H1 (cell line): ENCODE results near the gene EXOC2. TPM values are rescaled to one million over a fixed set of nuclear protein-coding genes. Genes with fewer than 3 reads are reported as not detected.

Experiments used
- CTCF ChIA-PET: fragments of 300-600 bp; sonication (Branson Sonifier 250); formaldehyde crosslinking; loops from one replicate; lab custom pipeline; 2021; ENCODE audit not compliant: partially characterized antibody; lab: Charles Lee
- POLR2A ChIA-PET: fragments of 300-600 bp; sonication (Branson Sonifier 250); formaldehyde crosslinking; loops from one replicate; lab custom pipeline; 2021; ENCODE audit warnings: inconsistent platforms; ENCODE audit not compliant: partially characterized antibody; lab: Charles Lee
- DNase-seq, 2 experiments: peaks; one replicate each; pipeline versions ENCODE4 v3.0.0 to v3.0.0-alpha.2; 2010 to 2022; ENCODE audit warnings: low spot score in 2 of 2, low read depth in 1 of 2, mixed read lengths in 1 of 2
- FAIRE-seq: peaks from 2 replicates; lab custom pipeline; 2011; peaks lifted over from hg19 to GRCh38; lab: Jason Lieb, UNC
- H2AFZ ChIP-seq: 2 replicates; pipeline ENCODE4 v1.8.1; 2012; ENCODE audit warnings: low read length, inconsistent platforms
- H2AK5ac ChIP-seq: 2 replicates; pipeline ENCODE4 v1.6.1; 2013; ENCODE audit warnings: low read depth, low read length
- H2BK120ac ChIP-seq: replicated peaks from 2 replicates; pipeline ENCODE3; 2013; ENCODE audit warnings: low read depth, low read length, inconsistent platforms
- H2BK12ac ChIP-seq: 2 replicates; pipeline ENCODE4 v1.6.1; 2013; ENCODE audit warnings: low read depth, low read length
- H2BK15ac ChIP-seq: 2 replicates; pipeline ENCODE4 v1.6.1; 2013; ENCODE audit warnings: low read length
- H2BK20ac ChIP-seq: 2 replicates; pipeline ENCODE4 v1.6.1; 2013; ENCODE audit warnings: low read length
- H2BK5ac ChIP-seq: 2 replicates; pipeline ENCODE4 v1.6.1; 2013; ENCODE audit warnings: low read depth, low read length
- H3K14ac ChIP-seq: 2 replicates; pipeline ENCODE4 v1.6.1; 2013; ENCODE audit warnings: inconsistent platforms; ENCODE audit not compliant: insufficient read length
- H3K18ac ChIP-seq: 2 replicates; pipeline ENCODE4 v1.6.1; 2013; ENCODE audit warnings: low read length; ENCODE audit errors: extremely low read depth
- H3K23ac ChIP-seq: 2 replicates; pipeline ENCODE4 v1.6.1; 2013; ENCODE audit warnings: inconsistent platforms; ENCODE audit not compliant: insufficient read length
- H3K23me2 ChIP-seq: 2 replicates; pipeline ENCODE4 v1.6.1; 2013; ENCODE audit warnings: low read depth, low read length
- H3K27ac ChIP-seq: 2 replicates; pipeline ENCODE4 v1.6.1; 2011; ENCODE audit warnings: low read depth, low read length, inconsistent platforms
- H3K27me3 ChIP-seq, 4 experiments: replicated peaks in 1 of 4; 1 replicate in 1 of 4; 2 replicates in 3 of 4; pipeline versions ENCODE4 v1.6.1 to v1.8.1; 2011 to 2013; ENCODE audit warnings: low read length in 3 of 4, mild to moderate bottlenecking in 3 of 4, inconsistent platforms in 2 of 4, mixed read lengths in 2 of 4, moderate library complexity in 1 of 4; ENCODE audit not compliant: control insufficient read depth in 3 of 4, insufficient read depth in 3 of 4; ENCODE audit errors: extremely low read depth in 1 of 4
- H3K36me3 ChIP-seq, 4 experiments: 2 replicates each; pipeline versions ENCODE4 v1.6.1 to v1.8.1; 2011 to 2013; ENCODE audit warnings: mild to moderate bottlenecking in 4 of 4, low read length in 3 of 4, moderate library complexity in 2 of 4, control low read depth in 1 of 4, inconsistent platforms in 1 of 4; ENCODE audit not compliant: insufficient read depth in 4 of 4, control insufficient read depth in 2 of 4
- H3K4ac ChIP-seq: replicated peaks from 2 replicates; pipeline ENCODE3; 2013; ENCODE audit warnings: low read length, low read depth, mixed read lengths, inconsistent platforms; ENCODE audit not compliant: insufficient read length
- H3K4me1 ChIP-seq, 4 experiments: replicated peaks in 1 of 4; 1 replicate in 1 of 4; 2 replicates in 3 of 4; pipeline versions ENCODE4 v1.6.1 to v1.8.1; 2011 to 2013; ENCODE audit warnings: low read length in 3 of 4, inconsistent platforms in 2 of 4, mixed read lengths in 1 of 4; ENCODE audit not compliant: insufficient read depth in 4 of 4, control insufficient read depth in 3 of 4
- H3K4me2 ChIP-seq, 2 experiments: 2 replicates each; pipeline versions ENCODE4 v1.6.1 to v1.8.1; 2011 to 2013; ENCODE audit warnings: low read depth in 2 of 2, low read length in 2 of 2, control low read depth in 1 of 2, inconsistent platforms in 1 of 2, mild to moderate bottlenecking in 1 of 2; ENCODE audit not compliant: insufficient read depth in 1 of 2
- H3K4me3 ChIP-seq, 4 experiments: fragments of 200-600, 300-600 bp in 1 of 4; sonication (generic), shearing (Covaris generic), sonication (Bioruptor Twin) in 1 of 4; 2 replicates each; pipeline versions ENCODE4 v1.5.1 to v1.8.1; 2011 to 2016; ENCODE audit warnings: low read length in 4 of 4, low read depth in 3 of 4, control low read depth in 2 of 4, inconsistent platforms in 2 of 4, mild to moderate bottlenecking in 2 of 4, mixed read lengths in 1 of 4, moderate library complexity in 1 of 4; ENCODE audit not compliant: insufficient read depth in 2 of 4; ENCODE audit errors: extremely low read depth in 1 of 4
- H3K56ac ChIP-seq: replicated peaks from 2 replicates; pipeline ENCODE3; 2013; ENCODE audit warnings: low read depth, mild to moderate bottlenecking, mixed read lengths, low read length, inconsistent platforms; ENCODE audit not compliant: insufficient read length
- H3K79me1 ChIP-seq: 2 replicates; pipeline ENCODE4 v1.6.1; 2013; ENCODE audit warnings: low read depth, low read length, control low read depth
- H3K79me2 ChIP-seq, 2 experiments: 2 replicates each; pipeline versions ENCODE4 v1.6.1 to v1.8.1; 2012 to 2013; ENCODE audit warnings: low read length in 2 of 2, mild to moderate bottlenecking in 2 of 2, inconsistent platforms in 1 of 2; ENCODE audit not compliant: insufficient read depth in 2 of 2, control insufficient read depth in 1 of 2
- H3K9ac ChIP-seq, 4 experiments: replicated peaks in 1 of 4; 1 replicate in 1 of 4; 2 replicates in 3 of 4; pipeline versions ENCODE4 v1.6.1 to v1.8.1; 2011 to 2013; ENCODE audit warnings: low read depth in 3 of 4, low read length in 3 of 4, control low read depth in 2 of 4, mild to moderate bottlenecking in 2 of 4, moderate library complexity in 2 of 4, inconsistent platforms in 1 of 4; ENCODE audit errors: extremely low read depth in 1 of 4
- H3K9me3 ChIP-seq, 2 experiments: 2 replicates each; pipeline versions ENCODE4 v1.6.1 to v1.8.1; 2012 to 2013; ENCODE audit warnings: mild to moderate bottlenecking in 2 of 2, moderate library complexity in 2 of 2, control low read depth in 1 of 2, inconsistent platforms in 1 of 2, low read depth in 1 of 2, low read length in 1 of 2, mixed read lengths in 1 of 2; ENCODE audit not compliant: insufficient read depth in 2 of 2
- H4K20me1 ChIP-seq, 2 experiments: replicated peaks in 1 of 2; 2 replicates each; pipeline versions ENCODE3 to v1.8.1; 2011 to 2013; ENCODE audit warnings: inconsistent platforms in 2 of 2, low read length in 2 of 2, mild to moderate bottlenecking in 1 of 2; ENCODE audit not compliant: insufficient read depth in 2 of 2, control insufficient read depth in 1 of 2
- H4K5ac ChIP-seq: 2 replicates; pipeline ENCODE4 v1.6.1; 2013; ENCODE audit warnings: low read length, low read depth, mixed read lengths, inconsistent platforms; ENCODE audit not compliant: insufficient read length
- H4K8ac ChIP-seq: 2 replicates; pipeline ENCODE4 v1.8.0; 2013; ENCODE audit warnings: mild to moderate bottlenecking, moderate library complexity, low read length, inconsistent platforms; ENCODE audit not compliant: insufficient read depth; ENCODE audit errors: extremely low read depth
- H4K91ac ChIP-seq: replicated peaks from 2 replicates; pipeline ENCODE3; 2013; ENCODE audit warnings: low read length, mixed read lengths, inconsistent platforms; ENCODE audit not compliant: insufficient read length
- BRCA1 ChIP-seq: IDR thresholded peaks from 2 replicates; pipeline ENCODE4 v1.6.1; 2012; ENCODE audit warnings: low read depth, low read length, improper control_type of control experiment
- CHD2 ChIP-seq: IDR thresholded peaks from 2 replicates; pipeline ENCODE4 v1.6.1; 2012; ENCODE audit warnings: low read length, improper control_type of control experiment
- CREB1 ChIP-seq: IDR thresholded peaks from 2 replicates; pipeline ENCODE4 v1.6.1; 2012; ENCODE audit warnings: inconsistent platforms
- CTCF ChIP-seq, 3 experiments: IDR thresholded peaks; 1 replicate in 2 of 3; 2 replicates in 1 of 3; pipeline versions ENCODE4 v1.5.1 to v1.6.1; 2011; ENCODE audit warnings: low read length in 3 of 3, mild to moderate bottlenecking in 3 of 3, inconsistent platforms in 2 of 3, low read depth in 1 of 3, moderate library complexity in 1 of 3; ENCODE audit not compliant: insufficient read depth in 1 of 3; ENCODE audit errors: control extremely low read depth in 1 of 3
- E2F6 ChIP-seq: IDR thresholded peaks from 2 replicates; pipeline ENCODE4 v1.6.1; 2012; ENCODE audit warnings: inconsistent platforms
- FOSL1 ChIP-seq: IDR thresholded peaks from 2 replicates; pipeline ENCODE4 v1.6.1; 2011; ENCODE audit warnings: mild to moderate bottlenecking, low read depth, low read length, moderate library complexity; ENCODE audit not compliant: insufficient read depth
- RNF2 ChIP-seq: fragments of 200-900, 300-1000 bp; sonication (generic); IDR thresholded peaks from 2 replicates; pipeline ENCODE4 v1.7.1; 2016; ENCODE audit warnings: borderline replicate concordance, low read depth, mild to moderate bottlenecking, antibody characterized with exemption, low read length; ENCODE audit not compliant: poor library complexity, severe bottlenecking; ENCODE audit errors: missing control alignments
- SIN3A ChIP-seq, 2 experiments: IDR thresholded peaks in 1 of 2; conservative IDR thresholded peaks in 1 of 2; 2 replicates each; pipeline ENCODE4 v1.6.1; 2011 to 2012; ENCODE audit warnings: low read length in 2 of 2, improper control_type of control experiment in 1 of 2, low read depth in 1 of 2, mild to moderate bottlenecking in 1 of 2
- SIX5 ChIP-seq: IDR thresholded peaks from 2 replicates; pipeline ENCODE4 v1.6.1; 2011; ENCODE audit warnings: mild to moderate bottlenecking, low read depth, low read length
- TAF1 ChIP-seq: IDR thresholded peaks from 2 replicates; pipeline ENCODE4 v1.6.1; 2011; ENCODE audit warnings: mild to moderate bottlenecking, low read depth, low read length
- TBP ChIP-seq: IDR thresholded peaks from 2 replicates; pipeline ENCODE4 v1.6.1; 2011; ENCODE audit warnings: low read depth, low read length, improper control_type of control experiment
- WGBS, 2 experiments: shearing (Covaris generic) in 1 of 2; methylation state at CpG; one replicate each; pipeline versions ENCODE4 v1.1.6 to v1.1.7; 2013 to 2015; ENCODE audit warnings: low lambda C conversion rate in 2 of 2, mixed read lengths in 2 of 2, inconsistent platforms in 1 of 2, low coverage in 1 of 2, missing lambda C conversion rate in 1 of 2; ENCODE audit not compliant: insufficient replicate concordance in 2 of 2, insufficient coverage in 1 of 2, insufficient read length in 1 of 2; ENCODE audit errors: extremely low coverage in 1 of 2, missing lambda C conversion rate in 1 of 2; 5-methylcytosine and 5-hydroxymethylcytosine counted together
- polyA plus RNA-seq, 7 experiments: library from polyadenylated mRNA; depleted of rRNA in 3 of 7; stranded (reverse) in 5 of 7; unstranded in 2 of 7; fragments of >200 nt in 5 of 7; fragments of 200-250 nt in 2 of 7; gene quantifications; 1 replicate in 5 of 7; 2 replicates in 1 of 7; 4 replicates in 1 of 7; pipeline versions ENCODE4 v1.2.1 to v1.2.3, GENCODE V29; 2011 to 2013; ENCODE audit warnings: missing spikeins in 2 of 7, mixed read lengths in 2 of 7
- total RNA-seq: library from RNA; stranded (reverse); fragmentation: NEBNext Ultra II Directional; extraction: Animal tissue kit (Norgen Biotek cat#: 25700); gene quantifications from 2 replicates; pipeline ENCODE4 v1.2.1, GENCODE V29; 2021

The EXOC2 gene
- total and polyA plus RNA-seq, 2 of the 8 experiments (the other 6 are each of a cell fraction or from before 2014, with no cell fraction given), result 25.5 to 44.4 TPM

GRCh38 chr6:722608-723007 lies 29.7 kb upstream of the EXOC2 start:
- Histone ChIP-seq H3K4me3 (no peak overlapping the region), H3K36me3 (no peaks in the 10 kb centered on the region), H3K4me2 (no peak overlapping the region), H2AK5ac (no peak overlapping the region), H4K8ac (no peak overlapping the region), H3K9ac (no peak overlapping the region), H3K4me1 (no peaks in the 10 kb centered on the region), H2BK20ac (no peak overlapping the region), H3K79me2 (no peaks in the 10 kb centered on the region), H3K14ac (no peak overlapping the region), H3K18ac (no peak overlapping the region), H4K91ac (no peak overlapping the region), H4K20me1 (no peaks in the 10 kb centered on the region), H2BK120ac (no peak overlapping the region), H3K9me3 (no peaks in the 10 kb centered on the region), H3K4ac (no peak overlapping the region), H3K56ac (no peak overlapping the region), H3K27me3 (no peaks in the 10 kb centered on the region), H2AFZ (no peak overlapping the region), H2BK12ac (no peak overlapping the region), H4K5ac (no peak overlapping the region), H2BK5ac (no peak overlapping the region), H2BK15ac (no peak overlapping the region), H3K23ac (no peak overlapping the region), H3K23me2 (no peaks in the 10 kb centered on the region), H3K27ac (no peak overlapping the region), H3K79me1 (no peaks in the 10 kb centered on the region)
- POLR2A ChIA-PET, result no interaction called here
- WGBS, 2 experiments, result 92% methylated on average over 4 of the region's 4 CpGs; no CpG with 5 or more reads in 1 of the 2 experiments
- no peak for FAIRE-seq
- no peak for DNase-seq
- CTCF ChIA-PET, result interaction anchor here (0.6 to 4.6 kb wide), 40 partner anchors 9 to 714 kb away, joined by 3 to 48 read pairs (median 4); partner anchors contain the start of gene EXOC2
- TF ChIP-seq SIN3A (conservative IDR thresholded peaks at IDR 0.05 in 1 of 2, IDR thresholded peaks at IDR 0.05 in 1 of 2; ENCODE audit: low read depth in 1 of 2, low read length in 2 of 2), result no peak
- TF ChIP-seq FOSL1, result no peak
- TF ChIP-seq TAF1, result no peak
- TF ChIP-seq CHD2, result no peak
- no peak for TF ChIP-seq E2F6
- TF ChIP-seq RNF2, result no peak
- TF ChIP-seq TBP, result no peak
- no peak for TF ChIP-seq CTCF (IDR thresholded peaks at IDR 0.05; ENCODE audit: control extremely low read depth in 1 of 3, insufficient read depth in 1 of 3, low read depth in 1 of 3, low read length in 3 of 3)
- TF ChIP-seq BRCA1, result no peak
- TF ChIP-seq SIX5, result no peak
- no peak for TF ChIP-seq CREB1
